Esophagus muscularis mucosa (tissue), 4 donors: Measurements from ENCODE around the gene MCM5. TPM values are rescaled to one million over a fixed set of nuclear protein-coding genes. Genes with fewer than 3 reads are reported as not detected.

ENCODE experiments used
- DNase-seq: peaks from one replicate; pipeline ENCODE4 v3.0.0-alpha.2; 2017; ENCODE audit errors: extremely low spot score
- H3K27ac ChIP-seq, 4 donors: fragments of 200-600 bp; sonication (generic); replicated peaks in 1 of 4; 1 replicate in 3 of 4; 2 replicates in 1 of 4; pipeline ENCODE4 v1.5.1; 2016 to 2019; ENCODE audit warnings: mild to moderate bottlenecking in 1 of 4
- H3K27me3 ChIP-seq, 4 donors: fragments of 200-600 bp; sonication (generic); one replicate each; pipeline versions ENCODE4 v1.5.1 to v1.6.0; 2016 to 2019
- H3K36me3 ChIP-seq, 4 donors: fragments of 200-600 bp; sonication (generic); one replicate each; pipeline ENCODE4 v1.5.1; 2016 to 2019
- H3K4me1 ChIP-seq, 4 donors: fragments of 200-600 bp; sonication (generic); one replicate each; pipeline ENCODE4 v1.5.1; 2016 to 2019
- H3K4me3 ChIP-seq, 4 donors: fragments of 200-600 bp; sonication (generic); 1 replicate in 2 of 4; 2 replicates in 2 of 4; pipeline ENCODE4 v1.5.1; 2016 to 2019; ENCODE audit warnings: mild to moderate bottlenecking in 4 of 4, moderate library complexity in 1 of 4
- H3K9me3 ChIP-seq, 4 donors: fragments of 200-600 bp; sonication (generic); 1 replicate in 3 of 4; 2 replicates in 1 of 4; pipeline ENCODE4 v1.5.1; 2016 to 2019
- EP300 ChIP-seq: sonication (generic); formaldehyde crosslinking; IDR thresholded peaks from one replicate; pipeline ENCODE4 v1.6.1; 2017; ENCODE audit warnings: antibody characterized with exemption
- POLR2A ChIP-seq: fragments of 450-650 bp; IDR thresholded peaks from one replicate; pipeline ENCODE4 v1.6.1; 2017; ENCODE audit warnings: antibody characterized with exemption, moderate library complexity, mild to moderate bottlenecking, low read depth
- POLR2AphosphoS5 ChIP-seq, 2 donors: sonication (generic); formaldehyde crosslinking; IDR thresholded peaks; one replicate each; pipeline ENCODE4 v1.6.1; 2017; ENCODE audit warnings: antibody characterized with exemption in 2 of 2
- WGBS: methylation state at CpG from one replicate; pipeline ENCODE4 v1.1.5; 2018; 5-methylcytosine and 5-hydroxymethylcytosine counted together
- intact Hi-C: fragments of 100-400 bp; cut with DNase I; formaldehyde crosslinking; loops from one replicate; pipeline ENCODE4 v1.15.1; 2023
- total RNA-seq, 4 donors: library from RNA; depleted of rRNA; stranded (reverse); fragments of >200 nt; gene quantifications; one replicate each; pipeline versions ENCODE4 v1.1.0 to v1.2.1, GENCODE V29; 2016
- TF ChIP-seq, protein P1 (sequence below), 3 experiments: fragments of 200-600 bp in 2 of 3; fragments of 450-650 bp in 1 of 3; sonication (generic) in 2 of 3; IDR thresholded peaks; one replicate each; pipeline ENCODE4 v1.5.1; 2017 to 2019; ENCODE audit warnings: antibody characterized with exemption in 3 of 3, mild to moderate bottlenecking in 2 of 3, moderate library complexity in 1 of 3

The MCM5 gene
- total RNA-seq, 4 donors from 2014 or later: 9.1 to 22.2 (median 16.4) TPM

DNA sequence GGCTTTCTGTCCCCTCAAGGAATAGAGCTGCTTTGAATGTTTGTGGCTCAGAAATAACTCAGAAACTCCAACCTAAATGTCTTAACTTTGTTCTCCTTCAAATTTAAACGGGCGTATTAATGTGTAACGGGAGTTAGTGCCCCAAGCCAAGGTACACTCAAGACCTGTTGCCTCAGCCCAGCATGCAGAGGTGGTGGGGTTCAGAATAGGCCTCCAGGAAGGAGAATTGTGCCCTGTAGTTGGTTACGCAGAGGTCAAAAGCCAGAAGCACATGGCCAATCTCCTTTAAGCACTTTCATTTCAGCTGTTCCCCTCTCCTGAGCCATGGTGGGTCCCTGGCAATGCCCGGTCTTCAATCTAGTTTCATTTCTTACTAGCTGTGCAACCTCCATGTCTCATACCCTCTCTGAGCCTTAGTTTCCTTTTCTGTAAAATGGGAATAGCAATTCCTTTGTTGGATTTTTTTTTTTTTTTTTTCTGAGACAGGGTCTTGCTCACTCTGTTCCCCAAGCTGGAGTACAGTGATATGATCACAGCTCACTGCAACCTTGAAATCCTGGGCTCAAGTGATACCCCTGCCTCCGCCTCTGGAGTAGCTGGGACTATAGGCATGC, 14.9 kb upstream of the MCM5 start:
- 90% methylated on average over 5 of the region's 6 CpGs for WGBS
- intact Hi-C loops: no loop called here
- Histone ChIP-seq H3K4me3 (no peak overlapping the region), H3K27ac (no peak overlapping the region), H3K27me3 (no peaks in the 10 kb centered on the region), H3K36me3 (peaks cover 16 to 48% (median 26%) of the 10 kb centered on the region in 4 donors), H3K9me3 (no peaks in the 10 kb centered on the region), H3K4me1 (peaks cover 12 to 32% (median 15%) of the 10 kb centered on the region in 4 donors)
- no peak for DNase-seq
- TF ChIP-seq EP300: no peak
- TF ChIP-seq, protein P1, sequence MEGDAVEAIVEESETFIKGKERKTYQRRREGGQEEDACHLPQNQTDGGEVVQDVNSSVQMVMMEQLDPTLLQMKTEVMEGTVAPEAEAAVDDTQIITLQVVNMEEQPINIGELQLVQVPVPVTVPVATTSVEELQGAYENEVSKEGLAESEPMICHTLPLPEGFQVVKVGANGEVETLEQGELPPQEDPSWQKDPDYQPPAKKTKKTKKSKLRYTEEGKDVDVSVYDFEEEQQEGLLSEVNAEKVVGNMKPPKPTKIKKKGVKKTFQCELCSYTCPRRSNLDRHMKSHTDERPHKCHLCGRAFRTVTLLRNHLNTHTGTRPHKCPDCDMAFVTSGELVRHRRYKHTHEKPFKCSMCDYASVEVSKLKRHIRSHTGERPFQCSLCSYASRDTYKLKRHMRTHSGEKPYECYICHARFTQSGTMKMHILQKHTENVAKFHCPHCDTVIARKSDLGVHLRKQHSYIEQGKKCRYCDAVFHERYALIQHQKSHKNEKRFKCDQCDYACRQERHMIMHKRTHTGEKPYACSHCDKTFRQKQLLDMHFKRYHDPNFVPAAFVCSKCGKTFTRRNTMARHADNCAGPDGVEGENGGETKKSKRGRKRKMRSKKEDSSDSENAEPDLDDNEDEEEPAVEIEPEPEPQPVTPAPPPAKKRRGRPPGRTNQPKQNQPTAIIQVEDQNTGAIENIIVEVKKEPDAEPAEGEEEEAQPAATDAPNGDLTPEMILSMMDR (IDR thresholded peaks at IDR 0.05): no peak
- TF ChIP-seq POLR2AphosphoS5 (IDR thresholded peaks at IDR 0.05): no peak

DNA sequence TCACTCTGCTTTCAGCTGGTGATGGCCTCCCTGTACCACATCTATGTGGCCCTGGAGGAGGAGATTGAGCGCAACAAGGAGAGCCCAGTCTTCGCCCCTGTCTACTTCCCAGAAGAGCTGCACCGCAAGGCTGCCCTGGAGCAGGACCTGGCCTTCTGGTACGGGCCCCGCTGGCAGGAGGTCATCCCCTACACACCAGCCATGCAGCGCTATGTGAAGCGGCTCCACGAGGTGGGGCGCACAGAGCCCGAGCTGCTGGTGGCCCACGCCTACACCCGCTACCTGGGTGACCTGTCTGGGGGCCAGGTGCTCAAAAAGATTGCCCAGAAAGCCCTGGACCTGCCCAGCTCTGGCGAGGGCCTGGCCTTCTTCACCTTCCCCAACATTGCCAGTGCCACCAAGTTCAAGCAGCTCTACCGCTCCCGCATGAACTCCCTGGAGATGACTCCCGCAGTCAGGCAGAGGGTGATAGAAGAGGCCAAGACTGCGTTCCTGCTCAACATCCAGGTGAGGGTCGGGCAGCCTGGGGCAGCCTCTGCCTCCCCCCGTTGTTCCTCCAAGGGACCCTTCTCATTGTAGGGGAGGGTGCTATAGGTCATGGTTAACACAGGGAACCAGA, 13.2 kb upstream of the MCM5 start:
- Histone ChIP-seq H3K27ac (no peak overlapping the region), H3K4me3 (no peak overlapping the region), H3K4me1 (peaks cover 0 to 15% (median under 1%) of the 10 kb centered on the region in 4 donors), H3K36me3 (peaks cover 16 to 57% (median 31%) of the 10 kb centered on the region in 4 donors), H3K9me3 (no peaks in the 10 kb centered on the region), H3K27me3 (no peaks in the 10 kb centered on the region)
- intact Hi-C loops: no loop called here
- WGBS: 92% methylated on average over 12 of the region's 19 CpGs
- no peak for DNase-seq
- no peak for TF ChIP-seq POLR2AphosphoS5 (IDR thresholded peaks at IDR 0.05)
- no peak for TF ChIP-seq EP300
- no peak for TF ChIP-seq POLR2A
- TF ChIP-seq, protein P1 (IDR thresholded peaks at IDR 0.05): no peak

DNA sequence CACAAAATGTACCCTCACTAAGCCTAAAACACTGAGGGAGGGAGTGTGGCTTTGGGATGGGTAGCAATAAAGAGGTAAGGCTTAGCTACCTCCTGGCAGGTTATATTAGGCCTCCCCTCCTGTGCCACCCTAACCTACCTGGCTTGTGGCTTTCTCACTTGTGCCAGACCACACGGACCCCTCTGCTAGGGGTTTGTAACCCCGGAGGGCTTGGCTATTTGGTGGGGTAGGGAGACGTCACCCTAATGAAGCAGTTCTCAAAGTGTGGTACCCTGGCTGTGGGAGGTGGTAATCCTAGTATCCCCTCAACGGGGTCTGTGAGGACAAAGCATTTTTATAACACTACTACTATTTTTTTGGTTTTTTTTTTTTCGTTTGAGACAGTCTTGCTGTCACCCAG, 9.0 kb upstream of the MCM5 start:
- Histone ChIP-seq H3K27me3 (no peaks in the 10 kb centered on the region), H3K36me3 (peaks cover 16 to 57% (median 31%) of the 10 kb centered on the region in 4 donors), H3K4me1 (no peaks in the 10 kb centered on the region), H3K4me3 (no peak overlapping the region), H3K9me3 (no peaks in the 10 kb centered on the region), H3K27ac (no peak overlapping the region)
- TF ChIP-seq EP300: no peak
- TF ChIP-seq POLR2A: no peak
- TF ChIP-seq, protein P1 (IDR thresholded peaks at IDR 0.05): no peak
- TF ChIP-seq POLR2AphosphoS5 (IDR thresholded peaks at IDR 0.05): no peak
- intact Hi-C loops: no loop called here
- no peak for DNase-seq
- 79% methylated on average over 4 of the region's 5 CpGs for WGBS

DNA sequence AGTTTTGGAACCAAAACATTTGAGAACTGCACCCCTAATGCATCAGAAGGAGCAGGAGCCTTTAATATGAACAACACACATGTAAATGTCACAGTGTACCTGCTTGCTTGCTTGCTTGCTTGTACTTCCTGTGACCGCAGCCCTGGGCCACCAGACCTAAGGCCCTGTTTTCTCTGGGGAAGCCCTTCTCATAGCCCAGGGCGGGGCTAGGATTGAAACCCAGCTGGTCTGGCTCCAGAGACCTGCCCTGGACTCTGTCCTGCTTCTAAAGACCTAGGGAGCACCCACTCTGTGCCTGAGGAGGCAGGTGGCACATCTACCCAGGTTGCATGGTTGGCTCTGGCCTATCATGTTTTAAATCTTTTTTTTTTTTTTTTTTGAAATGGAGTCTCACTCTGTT, 7.6 kb upstream of the MCM5 start:
- TF ChIP-seq EP300 (no peak), POLR2AphosphoS5 (IDR thresholded peaks at IDR 0.05) (no peak), POLR2A (no peak)
- TF ChIP-seq, protein P1 (IDR thresholded peaks at IDR 0.05): no peak

More for the DNA sequence above, 7.6 kb upstream of the MCM5 start:
- Histone ChIP-seq H3K27me3 (no peaks in the 10 kb centered on the region), H3K9me3 (no peaks in the 10 kb centered on the region), H3K4me3 (no peak overlapping the region), H3K36me3 (peaks cover 8 to 43% (median 18%) of the 10 kb centered on the region in 4 donors), H3K27ac (no peak overlapping the region), H3K4me1 (no peaks in the 10 kb centered on the region)
- WGBS: 100% methylated on average over 2 of the region's 2 CpGs
- intact Hi-C loops: no loop called here
- no peak for DNase-seq
